Type B pancreatic cell (in vitro differentiated cells): ENCODE data around the gene BANP. TPM values are rescaled to one million over a fixed set of nuclear protein-coding genes. Genes with fewer than 3 reads are reported as not detected.

Experiments
- DNase-seq: peaks from one replicate; pipeline ENCODE4 v3.0.0; 2021; ENCODE audit warnings: mixed read lengths; ENCODE audit not compliant: unreplicated experiment; ENCODE audit errors: extremely low spot score
- H3K27ac Mint-ChIP-seq: 2 replicates; pipeline ENCODE4 v1.8.0; 2021; ENCODE audit warnings: mild to moderate bottlenecking, mixed read lengths
- H3K27me3 Mint-ChIP-seq: 2 replicates; pipeline ENCODE4 v1.8.0; 2021; ENCODE audit warnings: mixed read lengths
- H3K36me3 Mint-ChIP-seq: 2 replicates; pipeline ENCODE4 v1.8.0; 2021; ENCODE audit warnings: mixed read lengths
- H3K4me1 Mint-ChIP-seq: one replicate; pipeline ENCODE4 v1.8.0; 2021; ENCODE audit warnings: mixed read lengths; ENCODE audit not compliant: unreplicated experiment
- H3K4me3 Mint-ChIP-seq: 2 replicates; pipeline ENCODE4 v1.8.0; 2021; ENCODE audit warnings: mild to moderate bottlenecking, mixed read lengths
- H3K9me3 Mint-ChIP-seq: 2 replicates; pipeline ENCODE4 v1.8.0; 2021; ENCODE audit warnings: mixed read lengths
- total RNA-seq: library from RNA; stranded (reverse); gene quantifications from 2 replicates; pipeline ENCODE4 v1.2.1, GENCODE V29; 2021; ENCODE audit warnings: low replicate concordance
- TF ChIP-seq, protein P1 (sequence below): fragments of 200-600 bp; sonication (generic); conservative IDR thresholded peaks from 2 replicates; pipeline ENCODE4 v1.5.0; 2021; ENCODE audit warnings: antibody characterized with exemption, mild to moderate bottlenecking

BANP gene
- total RNA-seq, 1 donor from 2014 or later, result 36.9 TPM

DNA sequence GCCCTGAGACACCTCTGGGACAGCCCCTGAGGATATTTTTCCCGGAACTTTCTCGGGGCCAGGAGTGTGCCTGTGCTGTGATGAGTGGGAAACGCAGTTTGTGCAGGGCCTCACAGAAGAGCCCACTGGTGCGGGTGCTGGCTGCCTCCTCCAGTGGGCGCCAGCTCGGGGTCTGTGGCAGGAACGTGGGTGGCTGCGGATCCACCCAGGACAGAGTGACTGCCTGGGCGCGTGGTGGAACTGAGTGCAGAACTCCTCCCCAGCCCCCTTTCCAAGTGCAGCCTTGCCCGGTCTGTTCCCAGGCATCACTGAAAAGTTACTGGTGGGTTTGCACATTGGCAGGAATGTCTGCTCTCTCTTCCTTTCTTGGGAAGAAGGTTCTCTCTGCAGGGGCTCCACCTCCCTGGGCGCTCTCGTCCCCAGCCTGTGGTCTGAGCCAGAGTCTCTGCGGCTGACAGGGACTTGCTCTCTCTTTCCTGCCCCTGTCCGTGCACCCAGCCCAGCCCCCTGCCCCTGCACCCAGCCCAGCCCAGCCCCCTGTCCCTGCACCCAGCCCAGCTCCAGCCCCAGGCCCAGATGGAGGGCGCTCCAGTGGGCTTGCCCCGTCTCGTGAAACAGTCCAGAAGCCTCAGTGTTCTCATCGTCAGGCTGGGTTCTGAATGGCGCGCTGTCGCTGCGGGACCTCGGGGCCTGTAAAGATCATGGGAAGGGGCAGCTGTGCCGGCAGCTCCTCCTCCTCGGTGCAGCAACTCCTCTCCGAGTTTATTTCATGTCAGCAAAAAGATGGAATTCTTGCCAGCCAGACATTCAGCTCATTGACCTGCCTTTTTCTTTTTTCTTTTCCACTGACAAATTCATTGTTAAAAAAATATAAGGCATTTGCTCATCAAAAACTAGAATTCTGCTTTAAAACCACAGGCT is 117.5 kb downstream of the BANP start:
- H3K27me3 Mint-ChIP-seq, result no peaks in the 10 kb centered on the region
- TF ChIP-seq, protein P1, sequence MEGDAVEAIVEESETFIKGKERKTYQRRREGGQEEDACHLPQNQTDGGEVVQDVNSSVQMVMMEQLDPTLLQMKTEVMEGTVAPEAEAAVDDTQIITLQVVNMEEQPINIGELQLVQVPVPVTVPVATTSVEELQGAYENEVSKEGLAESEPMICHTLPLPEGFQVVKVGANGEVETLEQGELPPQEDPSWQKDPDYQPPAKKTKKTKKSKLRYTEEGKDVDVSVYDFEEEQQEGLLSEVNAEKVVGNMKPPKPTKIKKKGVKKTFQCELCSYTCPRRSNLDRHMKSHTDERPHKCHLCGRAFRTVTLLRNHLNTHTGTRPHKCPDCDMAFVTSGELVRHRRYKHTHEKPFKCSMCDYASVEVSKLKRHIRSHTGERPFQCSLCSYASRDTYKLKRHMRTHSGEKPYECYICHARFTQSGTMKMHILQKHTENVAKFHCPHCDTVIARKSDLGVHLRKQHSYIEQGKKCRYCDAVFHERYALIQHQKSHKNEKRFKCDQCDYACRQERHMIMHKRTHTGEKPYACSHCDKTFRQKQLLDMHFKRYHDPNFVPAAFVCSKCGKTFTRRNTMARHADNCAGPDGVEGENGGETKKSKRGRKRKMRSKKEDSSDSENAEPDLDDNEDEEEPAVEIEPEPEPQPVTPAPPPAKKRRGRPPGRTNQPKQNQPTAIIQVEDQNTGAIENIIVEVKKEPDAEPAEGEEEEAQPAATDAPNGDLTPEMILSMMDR, result no peak
- H3K4me3 Mint-ChIP-seq, result no peak overlapping the region
- peaks cover 5% of the 10 kb centered on the region for H3K4me1 Mint-ChIP-seq
- H3K9me3 Mint-ChIP-seq, result no peaks in the 10 kb centered on the region
- no peak for DNase-seq
- H3K36me3 Mint-ChIP-seq, result peaks cover 6% of the 10 kb centered on the region
- H3K27ac Mint-ChIP-seq, result no peak overlapping the region

DNA sequence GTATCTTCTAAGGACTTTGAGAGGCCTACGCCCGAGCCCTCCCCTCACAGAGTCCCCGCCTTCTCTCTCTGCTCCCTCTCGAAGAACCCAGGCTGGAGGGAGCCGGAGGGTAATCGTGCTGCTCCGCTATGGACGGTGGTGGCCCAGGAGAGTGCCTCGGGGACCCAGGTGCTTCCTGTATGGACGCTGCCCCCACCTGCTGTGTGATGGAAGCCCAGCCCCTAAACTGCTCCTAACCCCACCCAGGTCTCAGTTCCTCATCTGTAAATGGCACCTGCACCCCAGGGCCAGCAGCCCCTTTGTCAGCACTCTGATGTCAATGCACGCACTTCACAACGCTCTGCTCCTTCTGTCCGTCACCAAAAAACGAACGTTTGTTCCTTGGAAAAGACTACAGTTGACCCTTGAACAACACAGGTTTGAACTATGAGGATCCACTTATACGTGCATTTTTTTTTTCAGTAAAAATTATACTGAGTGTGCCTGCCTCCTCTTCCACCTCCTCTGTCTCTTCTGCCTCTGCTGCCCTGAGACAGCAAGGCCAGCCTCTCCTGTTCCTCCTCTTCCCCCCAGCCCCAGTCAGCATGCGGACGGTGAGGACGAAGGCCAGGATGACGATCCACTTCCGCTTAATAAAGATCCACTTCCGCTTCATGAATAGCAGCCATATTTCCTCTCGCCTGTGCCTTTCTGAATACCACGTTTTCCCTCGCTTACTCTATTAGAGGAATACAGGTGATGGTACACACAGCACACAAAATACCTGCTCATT is 118.3 kb downstream of the BANP start:
- Mint-ChIP-seq H3K27me3 (no peaks in the 10 kb centered on the region), H3K4me1 (peaks cover 5% of the 10 kb centered on the region), H3K36me3 (peaks cover 5% of the 10 kb centered on the region), H3K9me3 (no peaks in the 10 kb centered on the region), H3K27ac (no peak overlapping the region), H3K4me3 (no peak overlapping the region)
- TF ChIP-seq, protein P1, result no peak
- no peak for DNase-seq

DNA sequence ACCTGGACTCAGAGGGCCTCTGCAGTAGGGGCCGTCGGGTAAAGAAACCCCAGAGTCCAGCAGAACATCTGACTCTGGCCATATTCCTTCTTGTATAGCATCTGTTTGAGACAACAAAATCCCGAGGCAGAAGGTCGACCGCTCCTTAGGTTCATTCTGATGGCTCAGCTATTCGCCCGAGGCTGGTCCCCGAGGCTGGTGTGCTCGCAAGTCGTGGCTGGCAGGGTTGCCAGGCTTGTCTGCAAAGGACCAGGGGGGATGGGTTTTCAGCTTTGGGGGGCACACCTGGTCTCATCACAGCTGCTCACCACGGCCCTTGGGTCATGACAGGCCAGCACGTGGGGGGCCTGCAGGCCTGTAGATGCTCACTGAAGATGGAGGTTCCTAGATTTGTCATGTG is 119.1 kb downstream of the BANP start:
- peaks cover 5% of the 10 kb centered on the region for H3K36me3 Mint-ChIP-seq
- no peak overlapping the region for H3K27ac Mint-ChIP-seq
- H3K4me3 Mint-ChIP-seq, result no peak overlapping the region
- peaks cover 5% of the 10 kb centered on the region for H3K4me1 Mint-ChIP-seq
- no peaks in the 10 kb centered on the region for H3K27me3 Mint-ChIP-seq
- no peaks in the 10 kb centered on the region for H3K9me3 Mint-ChIP-seq
- TF ChIP-seq, protein P1, result no peak
- no peak for DNase-seq

DNA sequence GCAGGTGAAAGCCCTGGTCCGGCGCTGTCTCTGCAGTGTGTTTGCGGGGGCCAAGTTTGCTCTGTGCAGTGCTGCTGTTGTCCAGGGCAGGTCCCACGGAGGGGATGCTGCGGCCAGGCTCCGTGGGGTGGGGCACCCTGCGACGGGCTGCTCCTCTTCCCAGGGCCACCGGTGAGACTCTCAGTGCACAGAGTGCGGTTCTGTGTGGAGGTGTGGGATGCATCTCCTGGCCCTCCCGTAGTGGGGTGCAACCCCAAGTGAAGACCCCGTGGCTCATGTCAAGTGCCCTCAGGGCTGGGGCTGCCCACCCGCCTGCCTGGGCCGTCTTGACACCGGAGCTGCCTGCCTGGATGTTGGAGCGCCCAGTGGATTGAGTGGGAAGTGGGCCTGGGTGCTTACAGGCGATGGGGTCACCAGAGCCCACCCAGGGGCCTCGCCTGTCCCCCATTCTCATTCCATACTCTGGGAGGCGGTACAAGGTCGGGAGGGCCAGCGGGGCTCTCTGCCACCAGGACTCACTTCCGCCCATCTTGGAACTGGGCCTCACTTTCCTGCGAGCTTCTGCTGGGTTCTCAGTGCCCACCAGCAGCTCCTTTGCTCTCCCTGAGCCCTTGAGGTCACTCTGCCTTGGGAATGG is 119.9 kb downstream of the BANP start:
- Mint-ChIP-seq H3K36me3 (peaks cover 5% of the 10 kb centered on the region), H3K27ac (no peak overlapping the region), H3K4me3 (no peak overlapping the region), H3K4me1 (peaks cover 5% of the 10 kb centered on the region), H3K9me3 (no peaks in the 10 kb centered on the region), H3K27me3 (no peaks in the 10 kb centered on the region)
- TF ChIP-seq, protein P1, result no peak
- no peak for DNase-seq

DNA sequence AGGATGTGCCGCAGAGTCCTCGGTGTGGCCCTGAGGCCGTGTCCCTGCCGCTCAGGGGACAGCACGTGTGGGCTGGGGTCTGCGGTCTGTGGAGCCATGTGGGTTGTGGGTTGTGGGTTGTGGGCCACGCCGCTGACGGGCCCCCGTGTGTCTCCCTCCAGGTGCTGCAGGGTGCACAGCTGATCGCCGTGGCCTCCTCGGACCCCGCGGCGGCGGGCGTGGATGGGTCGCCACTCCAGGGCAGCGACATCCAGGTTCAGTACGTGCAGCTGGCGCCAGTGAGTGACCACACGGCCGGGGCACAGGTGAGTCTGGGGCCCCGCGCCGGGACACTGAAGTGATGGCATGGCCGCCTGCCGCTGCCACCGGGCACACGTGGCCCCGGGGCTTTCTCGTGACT is 120.7 kb downstream of the BANP start:
- Mint-ChIP-seq H3K27me3 (no peaks in the 10 kb centered on the region), H3K4me3 (no peak overlapping the region), H3K36me3 (peaks cover 5% of the 10 kb centered on the region), H3K4me1 (peaks cover 5% of the 10 kb centered on the region), H3K27ac (no peak overlapping the region), H3K9me3 (no peaks in the 10 kb centered on the region)
- TF ChIP-seq, protein P1, result no peak
- DNase-seq, result no peak
